ENCODE measurements around the gene SLC6A16. TPM values are rescaled to one million over a fixed set of nuclear protein-coding genes. Genes with fewer than 3 reads are reported as not detected.
A peak's percentile ranks its signal among the peaks of the same experiment; 100 is the strongest.

SLC6A16 gene
- total and polyA plus RNA-seq, 2 experiments from 2014 or later: 0.31 to 1.8 TPM

DNA sequence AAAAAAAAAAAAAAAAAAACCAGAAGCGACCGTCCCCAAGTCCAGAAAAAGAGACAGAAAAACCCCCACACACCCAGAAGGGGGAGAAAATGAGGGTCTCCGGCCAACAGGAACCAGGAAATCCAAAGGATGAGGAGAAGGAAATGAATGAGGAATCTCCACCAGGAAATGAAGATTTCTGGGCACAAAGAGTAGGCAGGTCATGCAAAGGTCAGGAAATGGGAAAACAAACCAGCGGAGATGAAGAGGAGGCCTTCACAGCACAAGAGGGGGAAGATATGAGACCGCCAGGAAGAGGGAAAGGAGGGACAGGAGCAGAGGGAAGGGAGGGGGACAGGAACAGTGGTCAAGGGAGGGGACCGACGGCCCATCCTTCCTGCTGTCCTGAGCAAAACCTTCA lies 31.4 kb upstream of the SLC6A16 start:
- TF ChIP-seq ZNF114 (CRISPR knock-in tag; IDR thresholded peaks at IDR 0.05) (no peak), POLR2AphosphoS5 (IDR thresholded peaks at IDR 0.05; ENCODE audit: low read depth) (no peak), ETS1 (IDR thresholded peaks at IDR 0.05) (no peak), CREB1 (CRISPR knock-in tag; IDR thresholded peaks at IDR 0.05; ENCODE audit: low read depth) (no peak), EZH2 (IDR thresholded peaks at IDR 0.05; ENCODE audit: low read depth, unreplicated experiment) (no peak), NANOG (IDR thresholded peaks at IDR 0.05; ENCODE audit: borderline replicate concordance) (no peak), ZNF331 (CRISPR knock-in tag; IDR thresholded peaks at IDR 0.05; ENCODE audit: low read depth) (no peak), STAT1 (IDR thresholded peaks at IDR 0.05; ENCODE audit: unreplicated experiment) (no peak), EZH2phosphoT487 (IDR thresholded peaks at IDR 0.05; ENCODE audit: unreplicated experiment) (no peak), JUNB (IDR thresholded peaks at IDR 0.05; ENCODE audit: unreplicated experiment) (no peak)
- TF ChIP-seq, protein P1, sequence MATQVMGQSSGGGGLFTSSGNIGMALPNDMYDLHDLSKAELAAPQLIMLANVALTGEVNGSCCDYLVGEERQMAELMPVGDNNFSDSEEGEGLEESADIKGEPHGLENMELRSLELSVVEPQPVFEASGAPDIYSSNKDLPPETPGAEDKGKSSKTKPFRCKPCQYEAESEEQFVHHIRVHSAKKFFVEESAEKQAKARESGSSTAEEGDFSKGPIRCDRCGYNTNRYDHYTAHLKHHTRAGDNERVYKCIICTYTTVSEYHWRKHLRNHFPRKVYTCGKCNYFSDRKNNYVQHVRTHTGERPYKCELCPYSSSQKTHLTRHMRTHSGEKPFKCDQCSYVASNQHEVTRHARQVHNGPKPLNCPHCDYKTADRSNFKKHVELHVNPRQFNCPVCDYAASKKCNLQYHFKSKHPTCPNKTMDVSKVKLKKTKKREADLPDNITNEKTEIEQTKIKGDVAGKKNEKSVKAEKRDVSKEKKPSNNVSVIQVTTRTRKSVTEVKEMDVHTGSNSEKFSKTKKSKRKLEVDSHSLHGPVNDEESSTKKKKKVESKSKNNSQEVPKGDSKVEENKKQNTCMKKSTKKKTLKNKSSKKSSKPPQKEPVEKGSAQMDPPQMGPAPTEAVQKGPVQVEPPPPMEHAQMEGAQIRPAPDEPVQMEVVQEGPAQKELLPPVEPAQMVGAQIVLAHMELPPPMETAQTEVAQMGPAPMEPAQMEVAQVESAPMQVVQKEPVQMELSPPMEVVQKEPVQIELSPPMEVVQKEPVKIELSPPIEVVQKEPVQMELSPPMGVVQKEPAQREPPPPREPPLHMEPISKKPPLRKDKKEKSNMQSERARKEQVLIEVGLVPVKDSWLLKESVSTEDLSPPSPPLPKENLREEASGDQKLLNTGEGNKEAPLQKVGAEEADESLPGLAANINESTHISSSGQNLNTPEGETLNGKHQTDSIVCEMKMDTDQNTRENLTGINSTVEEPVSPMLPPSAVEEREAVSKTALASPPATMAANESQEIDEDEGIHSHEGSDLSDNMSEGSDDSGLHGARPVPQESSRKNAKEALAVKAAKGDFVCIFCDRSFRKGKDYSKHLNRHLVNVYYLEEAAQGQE (IDR thresholded peaks at IDR 0.05; ENCODE audit: unreplicated experiment): no peak
- peaks cover 24% of the 10 kb centered on the region for H3K79me2 ChIP-seq (replicated peaks; ENCODE audit: insufficient read depth)
- H3K36me3 ChIP-seq (ENCODE audit: insufficient read depth): peaks cover 33% of the 10 kb centered on the region
- Mint-ChIP-seq H3K36me3 (ENCODE audit: low read depth) (peaks cover 87% of the 10 kb centered on the region), H3K4me1 (peaks cover 22% of the 10 kb centered on the region), H3K9me3 (peaks cover 3% of the 10 kb centered on the region; the same call in 2 of the 3 replicates), H3K4me3 (no peak overlapping the region; the same call in 2 of the 3 replicates), H3K27me3 (ENCODE audit: insufficient read depth, low read depth, poor library complexity) (peaks cover 22% of the 10 kb centered on the region), H3K27ac (no peak overlapping the region)
- no peak overlapping the region for H3K4me3 ChIP-seq
- no peaks in the 10 kb centered on the region for H3K9me2 ChIP-seq (ENCODE audit: insufficient read depth)
- H3K27ac ChIP-seq (ENCODE audit: low read depth): no peak overlapping the region
- no peaks in the 10 kb centered on the region for H3K27me3 ChIP-seq (ENCODE audit: insufficient read depth)
- H3K4me1 ChIP-seq (ENCODE audit: insufficient read depth): peaks cover 5% of the 10 kb centered on the region; the same call in 1 of the 2 replicates
- H3F3A ChIP-seq (replicated peaks; ENCODE audit: low read depth): no peaks in the 10 kb centered on the region
- DNase-seq (ENCODE audit: low spot score) (no peak), ATAC-seq (no peak)
- H2AFZ ChIP-seq: no peak overlapping the region
- H4K20me1 ChIP-seq (replicated peaks; ENCODE audit: insufficient read depth): no peaks in the 10 kb centered on the region; the same call in 1 of the 2 replicates
- no peak overlapping the region for H3K4me2 ChIP-seq

DNA sequence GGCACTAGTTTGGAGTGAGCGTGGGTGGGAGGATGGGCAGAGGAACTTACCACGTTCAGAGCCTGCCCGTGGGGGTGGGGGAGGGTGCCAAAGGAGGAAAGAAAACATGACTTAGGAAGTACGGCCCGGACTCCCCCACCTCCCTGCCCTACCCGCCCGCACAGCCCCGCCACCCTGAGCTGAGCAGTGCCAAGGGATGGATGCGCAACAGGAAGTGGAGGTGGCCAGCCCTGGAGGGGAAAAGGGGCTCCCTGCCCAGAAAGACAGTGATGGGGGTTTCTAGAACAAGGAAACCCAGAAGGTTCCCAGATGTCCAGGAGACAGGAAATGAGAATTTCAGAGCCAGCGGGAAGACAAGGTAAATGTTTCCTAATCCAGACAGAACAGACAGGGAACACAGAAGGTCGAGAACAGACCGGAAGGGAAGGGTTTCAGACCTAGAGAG lies 30.9 kb upstream of the SLC6A16 start:
- no peaks in the 10 kb centered on the region for H3K9me2 ChIP-seq (ENCODE audit: insufficient read depth)
- peaks cover 19% of the 10 kb centered on the region for H3K27me3 Mint-ChIP-seq (ENCODE audit: insufficient read depth, low read depth, poor library complexity)
- no peaks in the 10 kb centered on the region; the same call in 1 of the 3 replicates for H3K9me3 Mint-ChIP-seq
- peaks cover 22% of the 10 kb centered on the region for H3K4me1 Mint-ChIP-seq
- H3K4me3 ChIP-seq: no peak overlapping the region
- H3K27ac ChIP-seq (ENCODE audit: low read depth): no peak overlapping the region
- H3K4me3 Mint-ChIP-seq: peak overlapping the region; percentile 5; the same call in 1 of the 3 replicates
- no peak for DNase-seq (ENCODE audit: low spot score)
- peaks cover 35% of the 10 kb centered on the region for H3K36me3 ChIP-seq (ENCODE audit: insufficient read depth)
- no peak overlapping the region for H3K4me2 ChIP-seq
- no peaks in the 10 kb centered on the region for H3F3A ChIP-seq (replicated peaks; ENCODE audit: low read depth)
- H3K27ac Mint-ChIP-seq: no peak overlapping the region
- peaks cover 5% of the 10 kb centered on the region; the same call in 1 of the 2 replicates for H3K4me1 ChIP-seq (ENCODE audit: insufficient read depth)
- no peaks in the 10 kb centered on the region; the same call in 1 of the 2 replicates for H4K20me1 ChIP-seq (replicated peaks; ENCODE audit: insufficient read depth)
- peaks cover 19% of the 10 kb centered on the region for H3K79me2 ChIP-seq (replicated peaks; ENCODE audit: insufficient read depth)
- H3K36me3 Mint-ChIP-seq (ENCODE audit: low read depth): peaks cover 91% of the 10 kb centered on the region
- no peaks in the 10 kb centered on the region for H3K27me3 ChIP-seq (ENCODE audit: insufficient read depth)
- no peak overlapping the region for H2AFZ ChIP-seq
- ATAC-seq: no peak
- TF ChIP-seq EZH2phosphoT487 (IDR thresholded peaks at IDR 0.05; ENCODE audit: unreplicated experiment): no peak
- TF ChIP-seq CREB1 (CRISPR knock-in tag; IDR thresholded peaks at IDR 0.05; ENCODE audit: low read depth): no peak
- no peak for TF ChIP-seq STAT1 (IDR thresholded peaks at IDR 0.05; ENCODE audit: unreplicated experiment)
- TF ChIP-seq EZH2 (IDR thresholded peaks at IDR 0.05; ENCODE audit: low read depth, unreplicated experiment): no peak
- no peak for TF ChIP-seq POLR2AphosphoS5 (IDR thresholded peaks at IDR 0.05; ENCODE audit: low read depth)
- TF ChIP-seq, protein P1 (IDR thresholded peaks at IDR 0.05; ENCODE audit: unreplicated experiment): no peak
- TF ChIP-seq CTCF (conservative IDR thresholded peaks at IDR 0.05; ENCODE audit: low read depth in 2 of 2): no peak
- no peak for TF ChIP-seq NANOG (IDR thresholded peaks at IDR 0.05; ENCODE audit: borderline replicate concordance)
- TF ChIP-seq JUNB (IDR thresholded peaks at IDR 0.05; ENCODE audit: unreplicated experiment): no peak
- TF ChIP-seq ZNF114 (CRISPR knock-in tag; IDR thresholded peaks at IDR 0.05): no peak
